Suprapubic skin (tissue), 3 donors: ENCODE measurements around the gene IL3RA.

ENCODE experiments used
- POLR2A ChIP-seq, 2 donors: fragments of 450-650 bp; IDR thresholded peaks; one replicate each; pipeline ENCODE4 v1.6.1; 2017; ENCODE audit warnings: antibody characterized with exemption in 2 of 2, mild to moderate bottlenecking in 2 of 2, moderate library complexity in 2 of 2
- TF ChIP-seq, protein P1 (sequence below), 2 donors: fragments of 200-600 bp in 1 of 2; fragments of 450-650 bp in 1 of 2; sonication (generic) in 1 of 2; IDR thresholded peaks; one replicate each; pipeline ENCODE4 v1.5.1; 2016 to 2019; ENCODE audit warnings: antibody characterized with exemption in 2 of 2, mild to moderate bottlenecking in 1 of 2, moderate library complexity in 1 of 2

DNA sequence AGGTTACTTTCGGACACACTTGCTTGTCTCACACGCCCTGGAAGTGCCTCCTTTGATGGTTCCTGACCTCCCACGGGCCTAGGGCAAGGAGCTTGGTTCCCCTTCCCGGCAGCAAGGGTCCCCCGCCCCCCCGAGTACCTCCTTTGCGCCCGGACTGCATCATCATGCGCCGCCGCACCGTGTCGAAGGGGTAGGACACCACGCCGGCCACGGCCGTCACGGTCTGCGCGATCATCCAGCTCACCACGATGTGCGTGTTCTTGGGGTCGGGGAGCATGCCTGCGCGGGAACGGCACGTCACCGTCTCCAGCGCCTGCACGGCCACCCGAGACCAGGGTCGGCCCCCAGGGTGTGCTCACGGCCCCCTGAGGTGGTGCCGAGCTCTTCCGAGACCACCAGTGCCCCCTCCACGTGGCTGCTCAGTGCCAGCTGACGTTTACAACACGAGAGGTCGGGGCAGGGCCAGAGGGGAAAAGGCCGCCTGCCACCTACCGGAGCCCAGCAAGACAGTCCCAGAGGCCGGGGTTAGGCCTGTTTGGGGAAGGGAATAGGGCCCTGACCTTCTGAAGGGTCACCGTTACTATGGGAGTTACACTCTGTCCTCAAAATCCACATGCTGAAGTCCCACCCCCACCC lies 50.7 kb downstream of the IL3RA start:
- TF ChIP-seq, protein P1, sequence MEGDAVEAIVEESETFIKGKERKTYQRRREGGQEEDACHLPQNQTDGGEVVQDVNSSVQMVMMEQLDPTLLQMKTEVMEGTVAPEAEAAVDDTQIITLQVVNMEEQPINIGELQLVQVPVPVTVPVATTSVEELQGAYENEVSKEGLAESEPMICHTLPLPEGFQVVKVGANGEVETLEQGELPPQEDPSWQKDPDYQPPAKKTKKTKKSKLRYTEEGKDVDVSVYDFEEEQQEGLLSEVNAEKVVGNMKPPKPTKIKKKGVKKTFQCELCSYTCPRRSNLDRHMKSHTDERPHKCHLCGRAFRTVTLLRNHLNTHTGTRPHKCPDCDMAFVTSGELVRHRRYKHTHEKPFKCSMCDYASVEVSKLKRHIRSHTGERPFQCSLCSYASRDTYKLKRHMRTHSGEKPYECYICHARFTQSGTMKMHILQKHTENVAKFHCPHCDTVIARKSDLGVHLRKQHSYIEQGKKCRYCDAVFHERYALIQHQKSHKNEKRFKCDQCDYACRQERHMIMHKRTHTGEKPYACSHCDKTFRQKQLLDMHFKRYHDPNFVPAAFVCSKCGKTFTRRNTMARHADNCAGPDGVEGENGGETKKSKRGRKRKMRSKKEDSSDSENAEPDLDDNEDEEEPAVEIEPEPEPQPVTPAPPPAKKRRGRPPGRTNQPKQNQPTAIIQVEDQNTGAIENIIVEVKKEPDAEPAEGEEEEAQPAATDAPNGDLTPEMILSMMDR (IDR thresholded peaks at IDR 0.05), result no peak
- TF ChIP-seq POLR2A (IDR thresholded peaks at IDR 0.05), result no peak
